NCI-H2196 (cell line): ENCODE data around the gene VWA7.

Experiments
- DNase-seq: peaks from one replicate; lab custom pipeline; 2025; ENCODE audit not compliant: unreplicated experiment; lab: John Stamatoyannopoulos, UW

VWA7 gene

DNA sequence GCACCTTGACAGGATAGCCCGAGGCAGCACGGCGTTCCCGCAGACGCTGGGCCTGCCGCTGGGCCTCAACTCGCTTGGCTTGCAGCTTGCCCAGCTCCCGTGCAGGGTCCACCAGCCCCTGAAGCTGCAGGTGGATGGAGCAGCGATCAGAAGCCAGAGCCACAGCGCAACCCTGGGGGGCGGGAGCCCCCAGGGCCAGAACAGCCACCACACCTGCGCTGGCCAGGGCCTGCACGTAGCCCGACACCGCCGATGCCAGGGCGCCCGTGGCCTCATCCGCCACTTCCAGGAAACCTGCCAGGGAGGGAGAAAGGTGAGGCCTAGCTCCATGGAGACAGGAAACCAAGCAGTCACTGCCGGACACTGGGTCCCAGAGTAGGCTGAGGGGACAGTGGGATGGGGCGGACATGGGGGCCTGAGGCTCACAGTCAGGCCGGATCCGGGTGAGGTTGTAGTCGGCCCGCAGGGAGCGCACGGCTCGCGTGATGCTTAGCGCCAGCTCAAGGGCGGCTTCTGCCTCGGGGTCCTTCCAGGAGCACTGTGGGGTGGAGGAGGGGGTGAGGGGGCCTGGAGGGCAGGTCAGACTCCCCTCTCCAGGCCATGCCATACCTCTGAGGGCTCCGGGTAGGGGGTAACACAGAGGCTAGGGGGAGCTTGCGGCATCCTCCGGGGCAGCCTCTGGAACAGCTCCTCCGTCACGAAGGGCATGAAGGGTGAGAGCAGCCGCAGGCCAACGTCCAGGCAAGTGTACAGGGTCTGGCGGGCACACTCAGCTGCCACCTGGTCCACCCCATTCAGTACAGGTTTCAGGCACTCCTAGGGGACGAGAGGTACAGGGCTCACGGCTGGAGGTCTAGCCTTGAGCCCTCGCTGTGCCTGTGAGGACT is 2.1 kb upstream of the VWA7 start:
- no peak for DNase-seq

DNA sequence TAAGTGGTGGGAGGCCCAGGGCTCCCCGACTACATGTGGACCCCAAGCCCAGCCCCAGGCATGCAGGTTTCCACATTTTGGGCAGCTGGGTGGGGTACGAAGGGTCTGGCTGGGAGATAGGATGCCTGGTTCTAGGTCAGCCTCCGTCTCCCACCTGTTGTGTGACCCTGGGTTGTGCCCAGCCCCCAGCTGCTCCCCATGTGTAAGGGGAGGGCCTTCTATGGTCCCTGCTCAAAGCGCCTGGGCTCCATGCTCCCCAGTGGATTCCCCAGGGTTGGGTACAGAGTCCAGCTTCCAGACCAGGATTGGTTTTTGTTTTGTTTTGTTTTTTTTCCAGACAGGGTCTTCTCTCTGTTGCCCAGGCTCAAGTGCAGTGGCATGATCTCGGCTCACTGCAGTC is 1.1 kb upstream of the VWA7 start:
- DNase-seq: no peak

DNA sequence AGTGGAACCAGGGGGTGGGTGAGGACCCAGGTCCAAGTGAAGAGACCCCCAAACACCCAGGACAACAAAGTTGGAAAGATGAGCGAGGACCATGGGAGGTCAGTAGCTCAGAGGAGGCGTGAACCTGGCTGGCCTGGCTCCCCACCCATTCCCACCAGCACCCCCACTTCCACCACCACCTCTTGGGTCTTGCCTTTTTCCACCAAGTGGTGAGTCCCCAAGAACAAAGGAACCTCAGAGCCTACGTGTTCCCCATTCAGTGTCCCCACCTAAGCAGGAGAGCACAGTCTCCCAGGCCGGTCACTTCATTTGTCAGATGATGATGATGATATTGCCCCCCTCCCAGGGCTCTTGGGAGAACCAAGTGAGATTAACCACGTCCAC is 531 bp upstream of the VWA7 start:
- DNase-seq: no peak

DNA sequence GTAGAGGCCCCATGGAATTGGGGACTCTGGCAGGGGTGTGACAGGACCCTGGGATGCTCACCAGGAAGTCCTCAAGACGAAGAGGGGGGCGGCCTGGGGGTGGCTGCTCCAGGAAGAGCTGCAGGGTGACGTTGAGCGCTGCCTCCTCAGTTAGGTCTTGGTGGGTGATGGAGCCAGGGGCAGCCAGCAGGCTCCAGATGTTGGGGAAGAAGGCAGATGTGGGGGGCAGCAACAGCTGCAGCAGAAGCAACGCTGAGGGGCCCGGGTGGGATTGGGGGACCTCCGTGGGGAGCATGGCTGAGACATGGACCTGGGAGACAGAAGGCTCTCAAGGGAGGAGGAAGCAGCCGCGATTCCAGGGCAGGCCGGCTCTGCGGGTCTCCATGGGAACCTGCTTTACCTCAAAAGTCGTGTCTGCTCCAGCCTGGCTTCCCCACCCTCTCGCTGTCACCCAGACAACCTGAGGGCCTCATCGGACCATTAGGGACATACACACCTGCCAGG is 591 bp downstream of the VWA7 start:
- DNase-seq: peak; percentile 55

DNA sequence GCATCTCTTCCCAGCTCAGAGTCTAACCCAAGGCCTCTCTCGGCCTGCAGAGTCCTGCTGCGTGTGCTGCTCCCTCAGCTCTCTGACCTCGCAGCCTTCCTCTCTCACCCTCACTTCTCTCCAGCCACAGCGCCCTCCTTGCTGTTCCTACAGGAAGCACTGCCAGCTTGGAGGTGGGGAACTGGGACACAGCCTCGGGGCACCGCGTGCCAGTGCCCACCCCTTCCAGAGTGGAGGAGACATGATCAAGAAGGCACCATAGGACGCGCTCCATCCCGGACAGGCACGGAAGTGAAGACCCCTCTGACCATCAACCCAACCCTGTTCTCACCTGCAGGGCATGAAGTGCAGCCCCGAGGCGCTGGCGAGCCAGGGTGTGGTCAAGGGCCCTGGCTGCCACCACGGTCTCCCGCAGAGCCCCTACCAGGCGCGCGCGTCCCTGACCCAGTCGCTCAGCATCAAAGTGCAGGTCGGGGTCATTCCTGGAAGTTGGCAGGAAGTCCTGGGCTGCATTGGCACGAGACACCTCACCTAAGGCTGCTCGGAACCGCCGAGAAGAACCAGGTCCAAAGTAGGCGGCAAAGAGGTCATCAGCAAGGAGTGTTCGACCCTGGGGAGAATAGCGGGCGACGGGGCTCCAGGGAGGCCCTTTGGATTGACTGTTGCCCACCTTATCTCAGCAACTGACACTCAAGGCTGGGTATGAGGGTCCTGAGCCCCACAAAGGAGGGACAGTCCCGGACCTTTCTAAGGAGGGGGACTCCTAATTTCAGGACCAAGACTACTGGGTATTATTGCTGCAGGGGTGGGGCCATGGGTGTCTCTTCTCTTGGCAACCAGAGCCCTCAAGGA is 1.3 kb downstream of the VWA7 start:
- no peak for DNase-seq

DNA sequence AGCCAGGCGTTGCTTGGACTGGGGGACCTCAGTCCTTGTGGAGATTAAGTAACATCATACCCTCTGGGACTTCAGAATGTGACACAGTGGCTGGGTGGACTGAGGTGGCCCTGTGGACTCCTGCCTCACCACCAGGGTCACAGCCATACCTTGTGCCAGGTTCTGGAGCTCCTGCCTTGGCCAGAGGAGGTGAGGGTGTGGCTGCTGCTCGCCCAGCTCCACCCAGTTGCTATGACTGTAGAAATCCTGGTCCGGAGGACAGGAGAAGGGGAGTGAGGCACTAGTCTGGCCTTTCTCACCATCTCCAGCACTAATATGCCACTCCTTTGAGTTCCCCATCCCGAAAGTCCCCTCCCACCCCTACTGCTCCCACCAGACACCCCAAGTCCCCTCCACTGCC is 1.9 kb downstream of the VWA7 start:
- DNase-seq: no peak

DNA sequence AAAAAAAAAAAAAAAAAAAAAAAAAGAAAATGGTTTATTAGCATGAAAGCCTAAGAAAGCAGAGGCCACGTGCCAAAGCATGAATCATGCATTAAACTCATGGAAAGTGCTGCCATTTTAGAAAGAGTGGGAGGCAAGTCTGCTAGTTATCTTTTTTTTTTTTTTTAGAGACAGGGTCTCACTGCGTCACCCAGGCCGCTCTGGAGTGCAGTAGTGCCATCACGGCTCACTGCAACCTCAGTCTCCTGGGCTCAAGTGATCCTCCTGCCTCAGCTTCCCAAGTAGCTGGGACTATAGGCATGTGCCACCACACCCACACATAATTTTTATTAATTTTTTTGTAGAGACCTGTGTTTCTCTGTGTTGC is 5.2 kb downstream of the VWA7 start:
- no peak for DNase-seq

DNA sequence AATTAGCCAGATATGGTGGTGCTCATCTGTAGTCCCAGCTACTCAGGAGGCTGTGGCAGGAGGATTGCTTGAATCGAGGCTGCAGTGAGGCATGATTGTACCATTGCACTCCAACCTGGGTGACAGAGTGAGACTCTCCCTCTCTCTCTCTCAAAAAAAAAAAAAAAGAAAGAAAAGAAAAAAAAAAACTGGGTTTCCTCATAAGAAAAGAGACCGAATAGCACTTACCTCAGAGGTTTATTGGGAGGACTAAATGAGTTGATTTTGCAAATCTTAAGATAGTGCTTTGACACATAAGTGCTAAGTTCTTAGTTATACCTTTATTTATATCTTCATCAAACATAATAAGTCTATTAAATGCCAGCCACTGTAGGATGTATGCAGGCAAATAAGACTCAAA is 6.3 kb downstream of the VWA7 start:
- no peak for DNase-seq

DNA sequence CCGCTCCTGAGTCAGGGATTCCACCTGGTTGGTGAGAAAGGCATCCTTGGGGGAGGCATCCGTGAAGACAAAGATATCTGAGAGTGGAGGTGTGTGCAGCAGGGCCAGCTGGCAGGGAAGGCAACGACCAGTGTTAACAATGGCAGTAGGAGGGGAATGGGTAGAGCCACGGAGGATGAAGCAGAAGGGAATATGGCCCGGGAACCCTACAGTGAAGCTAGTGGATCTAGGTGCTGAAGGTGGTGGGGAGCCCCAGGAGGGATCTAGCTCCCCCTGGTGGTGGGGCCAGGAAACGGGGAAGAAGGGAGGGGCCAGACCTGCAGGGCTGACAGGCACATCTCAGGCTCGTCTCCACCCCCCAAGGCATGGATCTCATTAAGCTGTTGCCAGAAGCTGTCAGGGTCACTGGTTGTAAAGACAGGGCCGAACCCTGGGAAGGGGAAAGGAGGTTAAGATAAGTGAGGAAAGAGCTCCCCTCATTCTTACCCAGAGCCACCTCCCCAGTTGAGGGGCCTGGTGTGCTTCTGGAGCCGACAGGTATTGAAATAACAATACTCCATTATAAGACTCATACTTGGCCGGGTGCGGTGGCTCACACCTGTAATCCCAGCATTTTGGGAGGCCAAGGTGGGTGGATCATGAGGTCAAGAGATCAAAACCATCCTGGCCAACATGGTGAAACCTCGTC is 7.3 kb downstream of the VWA7 start:
- DNase-seq: peak; percentile 64

DNA sequence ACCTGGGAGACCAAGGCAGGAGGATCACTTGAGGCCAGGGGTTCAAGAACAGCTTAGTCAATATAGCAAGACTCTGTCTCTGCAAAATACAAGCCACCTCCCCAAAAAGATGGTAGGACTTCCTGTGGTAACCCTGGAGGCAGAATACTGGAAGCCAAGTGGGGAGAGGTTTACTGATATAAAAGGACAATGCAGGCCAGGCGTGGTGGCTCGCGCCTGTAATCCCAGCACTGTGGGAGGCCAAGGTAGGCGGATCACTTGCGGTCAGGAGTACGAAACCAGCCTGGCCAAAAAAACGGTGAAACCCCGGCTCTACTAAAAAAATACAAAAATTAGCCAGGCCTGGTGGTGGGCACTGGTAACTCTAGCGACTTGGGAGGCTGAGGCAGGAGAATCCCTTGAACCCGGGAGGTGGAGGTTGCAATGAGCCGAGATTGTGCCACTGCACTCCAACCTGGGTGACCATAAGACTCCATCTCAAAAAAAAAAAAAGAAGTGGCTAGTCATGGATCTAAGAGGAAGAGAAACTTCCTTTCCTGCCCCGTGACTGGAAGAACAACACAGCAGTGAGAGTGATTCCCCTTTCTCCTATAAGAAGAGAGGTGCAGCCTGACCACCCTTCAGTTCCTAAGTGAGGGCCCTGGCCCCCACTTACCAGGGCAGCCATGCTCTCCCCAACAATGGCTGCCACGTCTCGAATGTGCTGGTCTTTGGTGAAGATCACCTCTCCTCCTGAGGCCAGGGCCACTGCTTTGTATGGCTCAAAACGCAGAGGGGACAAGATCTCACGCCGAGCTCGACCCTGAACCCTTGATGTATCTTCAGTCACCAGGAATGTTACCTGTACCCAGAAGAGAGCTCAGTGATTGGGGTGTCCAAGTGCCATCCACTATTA is 8.5 kb downstream of the VWA7 start:
- DNase-seq: no peak

DNA sequence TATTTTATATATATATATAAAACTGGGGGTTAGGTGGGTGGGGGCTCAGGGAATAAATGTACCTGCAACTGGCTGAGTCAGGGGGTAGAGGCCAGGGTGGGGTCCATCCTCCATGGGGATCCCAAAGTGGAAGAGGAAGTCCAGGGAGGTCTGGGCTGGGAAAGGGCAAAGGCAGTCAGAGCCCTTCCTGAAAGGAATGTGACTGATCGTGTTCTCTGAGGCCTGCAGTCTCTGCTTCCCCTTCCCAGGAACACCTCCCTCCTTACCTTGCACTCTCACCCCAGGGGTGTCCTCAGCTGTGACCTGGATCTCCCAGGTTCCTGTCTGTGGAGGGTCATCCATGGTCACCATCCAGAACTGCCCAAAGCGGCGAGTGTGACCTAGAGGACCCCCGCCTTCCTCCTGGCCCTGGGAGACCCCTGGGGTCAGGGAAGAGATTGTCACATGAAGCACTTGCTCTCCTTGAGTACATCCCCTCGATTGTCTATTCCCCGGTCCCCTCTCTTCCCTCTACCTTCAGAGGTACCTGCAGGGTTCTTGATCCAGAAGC is 10.0 kb downstream of the VWA7 start:
- no peak for DNase-seq

DNA sequence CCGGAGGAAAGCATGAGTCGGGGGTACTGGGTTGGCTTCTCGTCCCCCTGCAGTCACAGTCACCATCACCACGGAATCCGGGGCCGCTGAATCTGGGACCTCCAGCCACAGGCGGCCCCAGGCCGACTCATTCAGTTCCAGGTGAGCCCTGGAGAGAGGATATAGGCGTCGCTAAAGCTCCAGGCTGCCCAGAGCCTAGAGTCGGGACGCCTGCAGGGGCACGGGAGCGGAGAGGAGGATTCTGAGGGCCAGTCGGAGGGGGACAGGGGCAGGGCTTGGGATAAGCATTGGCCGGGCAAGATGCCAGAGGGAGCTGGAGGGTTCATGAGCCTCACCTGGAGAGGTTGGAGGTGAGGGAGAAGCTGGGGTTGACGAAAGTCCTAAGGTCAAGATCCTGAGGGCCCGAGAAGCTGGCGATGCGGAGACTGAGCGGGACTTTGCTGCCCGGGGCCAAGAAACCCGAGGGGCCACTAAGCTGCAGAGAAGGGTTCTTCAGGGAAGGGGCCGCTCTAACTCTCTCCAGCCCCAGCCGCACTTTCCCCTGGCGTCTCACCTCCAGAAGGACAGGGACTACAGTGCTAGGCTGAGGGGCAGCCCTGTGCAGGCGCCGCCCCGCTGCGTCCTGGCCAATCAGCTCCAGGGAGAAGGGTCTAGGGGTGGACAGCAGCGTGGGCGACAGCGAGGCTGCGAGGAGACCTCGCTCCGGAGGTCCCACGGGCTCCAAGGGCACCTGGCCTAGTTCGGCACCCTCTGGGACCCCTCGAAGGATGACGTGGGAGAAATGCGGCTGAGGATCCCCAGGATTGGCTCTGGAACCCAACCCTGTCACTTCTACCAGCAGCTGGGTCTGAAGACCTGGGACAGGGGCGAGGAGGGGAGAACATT is 11.0 kb downstream of the VWA7 start:
- no peak for DNase-seq

DNA sequence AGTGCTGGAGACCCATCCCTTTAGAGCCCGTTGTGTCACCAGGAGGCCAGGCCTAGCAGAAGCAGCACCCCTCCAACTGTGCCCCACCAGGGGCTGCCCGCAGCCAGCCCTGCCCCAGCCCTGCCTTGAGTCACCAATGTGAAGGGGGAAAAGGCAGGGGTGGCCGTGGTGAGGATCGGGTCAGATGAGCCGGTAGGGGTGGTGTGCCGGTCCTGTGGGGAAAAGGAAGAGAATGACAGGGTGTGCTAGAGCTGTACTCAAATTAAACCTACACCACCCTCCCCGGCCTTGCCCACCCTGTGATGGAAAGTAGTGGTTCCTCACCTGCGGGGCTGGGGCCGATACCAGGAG is 11.6 kb downstream of the VWA7 start:
- DNase-seq: no peak

DNA sequence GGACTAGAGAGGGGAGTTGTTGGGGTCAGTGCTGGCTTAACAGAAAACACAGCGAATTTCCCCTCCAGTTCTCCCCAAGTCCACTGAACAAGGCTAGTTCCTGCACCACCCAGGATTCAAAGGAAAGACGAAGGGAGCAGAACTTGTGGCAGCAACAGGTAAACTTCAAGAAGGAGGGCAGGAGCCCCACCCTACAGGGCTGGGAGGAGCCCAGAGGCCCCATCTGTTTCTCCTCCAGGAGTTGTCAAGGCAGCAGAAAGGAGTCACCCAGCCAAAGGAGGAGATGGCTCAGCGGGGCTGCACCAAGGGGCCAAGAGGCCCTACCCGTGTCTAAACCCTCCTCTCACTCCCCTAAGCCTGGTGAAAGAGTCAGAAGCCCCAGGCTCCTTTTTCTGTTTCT is 12.9 kb downstream of the VWA7 start:
- no peak for DNase-seq

DNA sequence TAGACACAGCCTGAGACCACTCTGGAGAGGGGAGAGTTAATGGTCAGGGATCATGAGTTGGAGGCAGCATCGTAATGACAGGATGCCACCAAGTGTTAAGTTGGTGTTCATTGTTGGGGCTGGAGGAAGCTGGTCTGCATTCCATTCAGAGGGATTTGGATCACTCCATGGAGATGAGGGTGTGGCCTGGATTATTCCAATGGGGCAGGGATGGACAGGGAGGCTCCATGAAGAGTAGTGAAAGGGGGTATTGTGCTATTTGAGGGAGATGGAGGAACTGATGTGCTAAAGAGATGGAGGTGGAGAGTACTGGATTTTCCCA is 13.5 kb downstream of the VWA7 start:
- DNase-seq: no peak

DNA sequence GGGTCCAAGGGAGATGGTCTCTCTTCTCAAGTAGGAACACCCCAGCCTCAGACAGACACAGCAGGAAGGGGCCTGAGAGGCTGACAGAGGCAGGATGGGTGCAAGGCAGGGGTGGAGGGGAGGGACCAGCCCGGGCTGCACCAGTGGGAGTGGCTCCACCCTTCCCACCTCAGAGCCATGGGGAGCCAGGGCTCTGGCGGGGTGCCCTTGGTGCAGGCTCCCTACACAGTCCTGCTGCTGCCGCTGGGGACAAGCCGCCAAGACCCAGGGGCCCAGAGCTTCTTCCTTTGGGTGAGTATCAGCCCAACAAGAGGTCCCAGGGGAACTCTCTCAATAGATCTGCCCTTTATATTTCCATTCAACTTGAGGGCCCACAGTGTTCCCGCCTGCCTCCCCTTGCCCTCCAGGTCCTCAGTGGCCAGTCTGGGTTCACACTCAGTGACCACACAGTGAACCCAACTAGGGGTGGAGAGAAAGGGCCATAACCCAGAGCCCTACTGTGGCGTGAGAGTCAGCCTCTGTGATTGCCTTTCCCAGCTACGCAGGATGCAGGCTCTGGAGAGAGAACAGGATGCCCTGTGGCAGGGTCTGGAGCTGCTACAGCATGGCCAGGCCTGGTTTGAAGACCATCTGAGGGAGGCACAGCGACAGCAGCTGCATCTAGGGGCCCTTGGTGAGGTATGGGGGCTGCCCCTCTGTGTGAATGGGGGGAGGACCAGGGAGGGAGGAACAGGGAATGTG is 14.1 kb downstream of the VWA7 start:
- no peak for DNase-seq

DNA sequence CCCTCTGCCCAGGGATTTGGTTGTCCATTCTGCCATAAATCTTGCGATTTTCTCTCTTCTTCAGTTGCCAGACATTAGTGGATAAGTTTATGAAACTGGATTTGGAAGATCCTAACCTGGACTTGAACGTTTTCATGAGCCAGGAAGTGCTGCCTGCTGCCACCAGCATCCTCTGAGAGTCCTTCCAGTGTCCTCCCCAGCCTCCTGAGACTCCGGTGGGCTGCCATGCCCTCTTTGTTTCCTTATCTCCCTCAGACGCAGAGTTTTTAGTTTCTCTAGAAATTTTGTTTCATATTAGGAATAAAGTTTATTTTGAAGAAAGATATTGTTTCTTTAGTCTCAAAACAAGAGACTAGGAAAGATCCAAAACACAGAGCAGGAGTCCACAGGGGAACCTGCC is 14.8 kb downstream of the VWA7 start, which contains the start of gene SAPCD1:
SAPCD1 (plus strand) TSS at position 301 of the 400 bp plus-strand sequence. CDS start 399 bp downstream, outside the sequence.
- no peak for DNase-seq

DNA sequence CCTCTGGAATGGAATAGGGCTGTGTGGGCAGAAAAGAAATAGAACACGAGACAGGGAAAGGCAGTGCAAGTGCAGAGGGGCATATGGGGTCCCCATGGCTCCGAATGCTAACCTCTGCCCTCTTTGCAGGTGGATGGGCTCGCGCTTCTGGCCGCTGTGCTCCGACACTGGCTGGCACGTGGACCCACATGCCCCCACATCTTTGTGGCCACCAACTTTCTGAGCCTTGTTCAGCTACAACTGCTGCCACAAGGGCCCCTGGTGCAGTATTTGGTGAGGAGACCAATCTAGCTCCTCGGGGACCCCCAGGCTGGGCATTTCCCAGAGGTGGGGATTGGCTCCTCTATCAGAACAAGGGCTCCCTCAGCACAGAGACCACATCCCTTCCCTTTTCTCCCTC is 15.8 kb downstream of the VWA7 start:
- DNase-seq: no peak

DNA sequence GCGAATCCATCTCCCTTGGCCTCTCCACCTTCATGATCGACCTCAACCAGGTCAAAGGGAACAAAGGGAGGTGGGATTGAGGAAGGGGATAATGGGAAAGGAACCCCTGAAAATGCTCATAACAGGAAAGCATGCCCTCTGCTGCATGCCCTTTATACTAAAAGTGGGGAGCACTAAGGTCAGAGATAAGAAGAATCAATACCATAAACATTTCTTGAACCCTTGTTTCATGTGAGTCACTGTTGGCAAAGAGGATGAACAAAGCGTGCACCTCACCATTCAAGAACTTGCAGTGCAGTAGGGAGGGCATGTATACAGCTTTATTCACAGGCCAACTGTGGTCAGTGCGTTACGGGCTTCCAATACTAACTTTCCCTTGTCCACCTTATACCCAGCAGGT is 16.3 kb downstream of the VWA7 start:
- DNase-seq: no peak
